H9 (cell line): ENCODE data around the gene RTL5. TPM values are rescaled to one million over a fixed set of nuclear protein-coding genes. Genes with fewer than 3 reads are reported as not detected.

Source experiments
- DNase-seq: peaks from one replicate; pipeline ENCODE4 v3.0.0-alpha.2; 2017
- H2AFZ ChIP-seq: one replicate; pipeline ENCODE4 v1.6.1; 2013; ENCODE audit warnings: mild to moderate bottlenecking, low read length, control low read depth, moderate library complexity
- H2AK5ac ChIP-seq: 2 replicates; pipeline ENCODE4 v1.6.1; 2013; ENCODE audit warnings: low read length, control low read depth, mixed read lengths; ENCODE audit not compliant: insufficient read length
- H2BK120ac ChIP-seq: one replicate; pipeline ENCODE4 v1.6.1; 2013; ENCODE audit warnings: low read depth, mild to moderate bottlenecking, low read length, control low read depth, inconsistent platforms; ENCODE audit not compliant: poor library complexity, severe bottlenecking
- H2BK12ac ChIP-seq: 2 replicates; pipeline ENCODE4 v1.6.1; 2013; ENCODE audit warnings: low read length, control low read depth, mixed read lengths, low read depth; ENCODE audit not compliant: insufficient read length
- H2BK15ac ChIP-seq: 2 replicates; pipeline ENCODE4 v1.6.1; 2013; ENCODE audit warnings: low read depth, low read length, control low read depth
- H2BK20ac ChIP-seq: one replicate; pipeline ENCODE4 v1.6.1; 2013; ENCODE audit warnings: low read depth, mild to moderate bottlenecking, low read length, control low read depth, inconsistent platforms; ENCODE audit not compliant: poor library complexity, severe bottlenecking
- H2BK5ac ChIP-seq: 2 replicates; pipeline ENCODE4 v1.6.1; 2013; ENCODE audit warnings: low read length, control low read depth, mixed read lengths; ENCODE audit not compliant: insufficient read length
- H3K14ac ChIP-seq: 2 replicates; pipeline ENCODE4 v1.6.1; 2013; ENCODE audit warnings: low read length, control low read depth; ENCODE audit not compliant: insufficient read depth
- H3K18ac ChIP-seq: 2 replicates; pipeline ENCODE4 v1.6.1; 2013; ENCODE audit warnings: low read depth, mild to moderate bottlenecking, mixed read lengths, low read length, control low read depth; ENCODE audit not compliant: insufficient read length
- H3K23ac ChIP-seq: 2 replicates; pipeline ENCODE4 v1.6.1; 2013; ENCODE audit warnings: low read length, control low read depth, mixed read lengths, low read depth; ENCODE audit not compliant: insufficient read length
- H3K23me2 ChIP-seq: 2 replicates; pipeline ENCODE4 v1.6.1; 2013; ENCODE audit warnings: low read depth, mild to moderate bottlenecking, mixed read lengths, low read length, control low read depth; ENCODE audit not compliant: insufficient read length, poor library complexity, severe bottlenecking
- H3K27ac ChIP-seq: 2 replicates; pipeline ENCODE4 v1.5.1; 2013; ENCODE audit warnings: low read length, control low read depth, mixed read lengths, low read depth; ENCODE audit not compliant: insufficient read length
- H3K27me3 ChIP-seq: 2 replicates; pipeline ENCODE4 v1.6.1; 2013; ENCODE audit warnings: low read length, control low read depth, inconsistent platforms; ENCODE audit not compliant: insufficient read depth
- H3K4ac ChIP-seq: 2 replicates; pipeline ENCODE4 v1.6.1; 2013; ENCODE audit warnings: low read depth, mild to moderate bottlenecking, control low read depth, inconsistent platforms, low read length, moderate library complexity
- H3K4me1 ChIP-seq: 2 replicates; pipeline ENCODE4 v1.6.1; 2013; ENCODE audit warnings: low read length, control low read depth, inconsistent platforms; ENCODE audit not compliant: insufficient read depth
- H3K4me2 ChIP-seq: 2 replicates; pipeline ENCODE4 v1.6.1; 2013; ENCODE audit warnings: low read length, control low read depth, mixed read lengths; ENCODE audit not compliant: insufficient read length, insufficient read depth
- H3K56ac ChIP-seq: 2 replicates; pipeline ENCODE4 v1.6.1; 2013; ENCODE audit warnings: low read depth, mild to moderate bottlenecking, mixed read lengths, low read length, control low read depth; ENCODE audit not compliant: insufficient read length
- H3K79me1 ChIP-seq: 2 replicates; pipeline ENCODE4 v1.6.1; 2013; ENCODE audit warnings: low read depth, mild to moderate bottlenecking, moderate library complexity, low read length, control low read depth, inconsistent platforms; ENCODE audit not compliant: insufficient read depth, poor library complexity, severe bottlenecking
- H3K79me2 ChIP-seq: 2 replicates; pipeline ENCODE4 v1.6.1; 2013; ENCODE audit warnings: low read length, control low read depth, inconsistent platforms; ENCODE audit not compliant: insufficient read depth
- H3K9ac ChIP-seq: 2 replicates; pipeline ENCODE4 v1.6.1; 2013; ENCODE audit warnings: low read length, control low read depth, mixed read lengths; ENCODE audit not compliant: insufficient read length; ENCODE audit errors: extremely low read depth
- H3K9me3 ChIP-seq: one replicate; pipeline ENCODE4 v1.6.1; 2013; ENCODE audit warnings: low read depth, low read length, inconsistent platforms; ENCODE audit not compliant: control insufficient read depth
- H3T11ph ChIP-seq: one replicate; pipeline ENCODE4 v1.6.1; 2013; ENCODE audit warnings: mild to moderate bottlenecking, low read length, control low read depth, inconsistent platforms
- H4K20me1 ChIP-seq: one replicate; pipeline ENCODE4 v1.6.1; 2013; ENCODE audit not compliant: control insufficient read depth, insufficient read length, insufficient read depth
- H4K5ac ChIP-seq: 2 replicates; pipeline ENCODE4 v1.6.1; 2013; ENCODE audit warnings: low read depth, mild to moderate bottlenecking, mixed read lengths, low read length, control low read depth; ENCODE audit not compliant: insufficient read length
- H4K8ac ChIP-seq: replicated peaks from 2 replicates; pipeline ENCODE4 v1.6.1; 2013; ENCODE audit warnings: low read length, control low read depth, mixed read lengths, low read depth; ENCODE audit not compliant: insufficient read length
- H4K91ac ChIP-seq: 2 replicates; pipeline ENCODE4 v1.6.1; 2013; ENCODE audit warnings: low read depth, mild to moderate bottlenecking, moderate library complexity, mixed read lengths, low read length, control low read depth; ENCODE audit not compliant: insufficient read length
- H3K27ac Mint-ChIP-seq, 3 experiments: 2 replicates in 2 of 3; 3 replicates in 1 of 3; pipeline ENCODE4 v1.8.0; 2020 to 2021; ENCODE audit warnings: mixed read lengths in 3 of 3, mild to moderate bottlenecking in 1 of 3, moderate library complexity in 1 of 3
- H3K27me3 Mint-ChIP-seq: 2 replicates; pipeline ENCODE4 v1.8.0; 2021; ENCODE audit warnings: low read depth, mild to moderate bottlenecking, moderate library complexity, mixed read lengths
- H3K36me3 Mint-ChIP-seq, 3 experiments: 2 replicates in 2 of 3; 3 replicates in 1 of 3; pipeline ENCODE4 v1.8.0; 2020 to 2021; ENCODE audit warnings: low read depth in 3 of 3, mixed read lengths in 3 of 3; ENCODE audit not compliant: insufficient read depth in 1 of 3
- H3K4me1 Mint-ChIP-seq, 2 experiments: 2 replicates each; pipeline ENCODE4 v1.8.0; 2020; ENCODE audit warnings: mixed read lengths in 2 of 2
- H3K4me3 Mint-ChIP-seq, 2 experiments: 2 replicates in 1 of 2; 3 replicates in 1 of 2; pipeline ENCODE4 v1.8.0; 2020 to 2021; ENCODE audit warnings: mild to moderate bottlenecking in 2 of 2, mixed read lengths in 2 of 2, moderate library complexity in 1 of 2
- H3K9me3 Mint-ChIP-seq, 2 experiments: 2 replicates in 1 of 2; 3 replicates in 1 of 2; pipeline ENCODE4 v1.8.0; 2020; ENCODE audit warnings: mild to moderate bottlenecking in 2 of 2, mixed read lengths in 2 of 2, moderate library complexity in 1 of 2
- WGBS: extraction: QIAGEN DNeasy Blood & Tissue Kit; methylation state at CpG from one replicate; pipeline ENCODE4 v1.1.7; 2013; ENCODE audit warnings: missing lambda C conversion rate, low lambda C conversion rate, mixed read lengths; ENCODE audit not compliant: insufficient read length; ENCODE audit errors: extremely low coverage; 5-methylcytosine and 5-hydroxymethylcytosine counted together
- total RNA-seq: library from RNA; stranded (reverse); gene quantifications from 2 replicates; pipeline ENCODE4 v1.2.1, GENCODE V29; 2021
- TF ChIP-seq, protein P1 (sequence below): fragments of 200-600 bp; sonication (generic); conservative IDR thresholded peaks from 3 replicates; pipeline ENCODE4 v1.8.0; 2021; ENCODE audit warnings: antibody characterized with exemption, mild to moderate bottlenecking

RTL5 gene
- total RNA-seq, 1 experiment from 2014 or later, result 1.2 TPM

DNA sequence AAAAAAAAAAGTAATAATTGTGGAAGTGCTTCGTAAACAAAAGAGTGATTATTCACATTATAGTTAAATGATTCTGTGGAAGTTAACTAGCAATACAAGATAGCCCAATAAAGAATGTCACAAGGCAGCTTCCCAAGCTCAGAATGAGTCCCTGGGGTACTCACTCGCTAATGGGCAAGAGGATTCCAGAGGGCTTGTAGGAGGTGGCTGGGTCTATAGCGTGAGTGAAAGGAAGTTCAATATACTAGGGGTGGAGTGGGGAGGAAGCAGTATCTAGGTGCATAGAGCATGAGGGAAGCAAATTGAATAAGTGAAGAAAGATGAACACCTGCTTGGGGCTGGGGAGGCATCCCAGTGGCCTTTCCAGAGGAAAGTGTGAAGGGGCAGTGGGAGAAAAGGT, 42.5 kb downstream of the RTL5 start:
- no peak overlapping the region for H4K5ac ChIP-seq
- no peak overlapping the region for H3K4ac ChIP-seq
- H3K79me1 ChIP-seq, result no peaks in the 10 kb centered on the region
- H3K4me2 ChIP-seq, result no peak overlapping the region
- no peaks in the 10 kb centered on the region for H3K27me3 ChIP-seq
- H3K4me1 Mint-ChIP-seq, result peaks cover 0 to 3% of the 10 kb centered on the region in 2 experiments; a peak in 2 of 4 replicates
- no peak overlapping the region for H3K27ac Mint-ChIP-seq
- peaks cover 22% of the 10 kb centered on the region for H3K9me3 ChIP-seq
- 0 out of 2 replicates have a peak, but pooled peaks cover 2% of the 10 kb centered on the region for H3K79me2 ChIP-seq
- H4K8ac ChIP-seq, result no peak overlapping the region
- H3K27me3 Mint-ChIP-seq, result no peaks in the 10 kb centered on the region; the same call in 1 of the 2 replicates
- no CpG with 5 or more reads among the region's 3 CpGs for WGBS
- H3K36me3 Mint-ChIP-seq, result peaks cover 3 to 8% (median 4%) of the 10 kb centered on the region in 3 experiments; a peak in 5 of 7 replicates
- peaks cover 69 to 78% of the 10 kb centered on the region in 2 experiments for H3K9me3 Mint-ChIP-seq
- no peak overlapping the region for H4K91ac ChIP-seq
- no peaks in the 10 kb centered on the region for H3K23me2 ChIP-seq
- no peak overlapping the region for H3K9ac ChIP-seq
- no peak overlapping the region for H3K56ac ChIP-seq
- no peak overlapping the region for H2AFZ ChIP-seq
- no peak overlapping the region for H3K23ac ChIP-seq
- H3K4me1 ChIP-seq, result no peaks in the 10 kb centered on the region
- H4K20me1 ChIP-seq, result no peaks in the 10 kb centered on the region
- H2BK15ac ChIP-seq, result no peak overlapping the region
- DNase-seq, result no peak
- no peak overlapping the region for H3K27ac ChIP-seq
- H2BK20ac ChIP-seq, result no peak overlapping the region
- H3T11ph ChIP-seq, result no peak overlapping the region
- H3K14ac ChIP-seq, result no peak overlapping the region
- H2BK12ac ChIP-seq, result no peak overlapping the region
- no peak overlapping the region for H2BK5ac ChIP-seq
- no peak overlapping the region for H2BK120ac ChIP-seq
- no peak overlapping the region for H2AK5ac ChIP-seq
- no peak overlapping the region for H3K4me3 Mint-ChIP-seq
- TF ChIP-seq, protein P1, sequence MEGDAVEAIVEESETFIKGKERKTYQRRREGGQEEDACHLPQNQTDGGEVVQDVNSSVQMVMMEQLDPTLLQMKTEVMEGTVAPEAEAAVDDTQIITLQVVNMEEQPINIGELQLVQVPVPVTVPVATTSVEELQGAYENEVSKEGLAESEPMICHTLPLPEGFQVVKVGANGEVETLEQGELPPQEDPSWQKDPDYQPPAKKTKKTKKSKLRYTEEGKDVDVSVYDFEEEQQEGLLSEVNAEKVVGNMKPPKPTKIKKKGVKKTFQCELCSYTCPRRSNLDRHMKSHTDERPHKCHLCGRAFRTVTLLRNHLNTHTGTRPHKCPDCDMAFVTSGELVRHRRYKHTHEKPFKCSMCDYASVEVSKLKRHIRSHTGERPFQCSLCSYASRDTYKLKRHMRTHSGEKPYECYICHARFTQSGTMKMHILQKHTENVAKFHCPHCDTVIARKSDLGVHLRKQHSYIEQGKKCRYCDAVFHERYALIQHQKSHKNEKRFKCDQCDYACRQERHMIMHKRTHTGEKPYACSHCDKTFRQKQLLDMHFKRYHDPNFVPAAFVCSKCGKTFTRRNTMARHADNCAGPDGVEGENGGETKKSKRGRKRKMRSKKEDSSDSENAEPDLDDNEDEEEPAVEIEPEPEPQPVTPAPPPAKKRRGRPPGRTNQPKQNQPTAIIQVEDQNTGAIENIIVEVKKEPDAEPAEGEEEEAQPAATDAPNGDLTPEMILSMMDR, result no peak
- no peak overlapping the region for H3K18ac ChIP-seq
